Measurements from ENCODE around the gene EPHB1.

The EPHB1 gene

GRCh38 chr3:135034891-135035440 lies 239.9 kb downstream of the EPHB1 start:
- no peak for TF ChIP-seq CTCF (IDR thresholded peaks at IDR 0.05)

GRCh38 chr3:135038186-135038585 lies 243.1 kb downstream of the EPHB1 start:
- no peak for TF ChIP-seq CTCF (IDR thresholded peaks at IDR 0.05)

GRCh38 chr3:135040321-135041240 lies 245.5 kb downstream of the EPHB1 start:
- no peak for TF ChIP-seq CTCF (IDR thresholded peaks at IDR 0.05)

GRCh38 chr3:135041601-135042000 lies 246.5 kb downstream of the EPHB1 start:
- no peak for TF ChIP-seq CTCF (IDR thresholded peaks at IDR 0.05)

- TF ChIP-seq CTCF (IDR thresholded peaks at IDR 0.05), result no peak
Measured at GRCh38 chr3:135047061-135047460, 252.0 kb downstream of the EPHB1 start.

- TF ChIP-seq CTCF (IDR thresholded peaks at IDR 0.05), result no peak
Measured at GRCh38 chr3:135050536-135050935, 255.5 kb downstream of the EPHB1 start.

- TF ChIP-seq CTCF (IDR thresholded peaks at IDR 0.05), result no peak
Measured at GRCh38 chr3:135051409-135051973, 256.4 kb downstream of the EPHB1 start.
